SW 1271 (cell line): ENCODE results near the gene FGF8.
"Not testable (repeated sequence)": the region's sequence is repeated elsewhere in the genome, so short reads cannot be mapped to it uniquely, and the experiment has no call there.

ENCODE experiments used
- DNase-seq, 2 experiments: peaks; one replicate each; lab custom pipeline; 2025; lab: John Stamatoyannopoulos, UW

The FGF8 gene

DNA sequence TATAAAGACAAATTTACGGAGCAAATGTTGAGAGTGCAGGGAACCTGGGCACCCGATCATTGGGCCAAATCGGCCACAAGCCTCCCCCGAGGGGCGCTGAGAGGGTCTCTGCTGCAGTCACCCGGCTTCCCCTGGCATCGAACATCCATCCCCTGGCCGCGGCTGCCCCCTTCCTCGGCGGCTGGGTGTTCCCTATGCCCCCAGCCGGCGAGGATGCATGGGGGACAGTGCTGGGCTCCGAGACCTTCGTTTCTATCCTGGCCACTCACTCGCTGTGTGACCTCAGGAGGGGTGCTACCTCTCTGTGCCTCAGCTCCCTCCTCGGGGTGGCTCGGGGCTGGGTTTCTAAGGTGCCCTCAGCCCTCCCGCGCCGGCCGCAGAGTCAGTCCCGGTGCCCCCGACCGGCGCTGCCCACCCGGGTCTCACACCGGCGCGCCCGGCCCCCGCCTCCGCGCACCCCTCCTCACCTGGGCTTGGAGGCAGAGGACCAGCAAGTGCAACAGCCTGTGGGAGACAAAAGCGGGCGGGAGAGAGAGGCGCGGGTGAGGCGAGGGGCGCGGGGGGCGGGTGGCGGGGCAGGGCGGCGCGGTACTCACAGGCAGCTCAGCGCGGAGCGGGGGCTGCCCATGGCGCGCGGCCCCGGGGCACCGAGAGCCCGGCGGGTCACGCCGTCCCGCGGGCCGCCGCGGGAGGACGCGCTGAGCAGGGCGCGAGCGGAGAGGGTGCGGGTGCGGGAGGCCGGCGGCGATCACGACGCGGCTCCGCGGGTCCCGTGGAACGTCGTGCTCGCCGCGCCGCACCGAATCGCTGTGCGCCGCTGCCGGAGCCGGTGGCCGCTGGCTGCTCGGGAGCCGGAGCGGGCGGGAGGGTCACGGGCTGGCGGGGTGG, at the start of gene FGF8:
TSS of gene FGF8 (minus strand) at position 842 of the 888 bp plus-strand sequence. CDS start at position 628, 214 bp downstream.
- no peak for DNase-seq

DNA sequence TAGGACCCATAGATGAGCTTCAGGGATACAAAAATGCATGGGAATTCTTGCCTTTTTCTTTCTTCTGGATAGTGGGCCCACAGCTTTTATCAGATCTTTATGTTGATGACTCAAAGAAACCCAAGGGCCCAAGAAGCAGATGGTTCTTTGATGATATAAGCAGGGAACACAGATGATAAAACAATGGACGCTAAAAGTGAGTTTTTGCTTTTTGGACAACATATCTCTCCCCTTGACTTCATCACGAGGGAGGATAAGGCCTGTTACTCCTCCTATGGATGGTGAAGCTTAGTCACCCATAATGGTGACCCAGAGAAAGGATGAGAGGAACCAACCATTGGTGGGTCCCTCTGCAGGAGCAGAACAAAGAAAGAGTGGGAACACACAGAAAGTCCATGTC, 48.8 kb upstream of the FGF8 start:
- no peak for DNase-seq

DNA sequence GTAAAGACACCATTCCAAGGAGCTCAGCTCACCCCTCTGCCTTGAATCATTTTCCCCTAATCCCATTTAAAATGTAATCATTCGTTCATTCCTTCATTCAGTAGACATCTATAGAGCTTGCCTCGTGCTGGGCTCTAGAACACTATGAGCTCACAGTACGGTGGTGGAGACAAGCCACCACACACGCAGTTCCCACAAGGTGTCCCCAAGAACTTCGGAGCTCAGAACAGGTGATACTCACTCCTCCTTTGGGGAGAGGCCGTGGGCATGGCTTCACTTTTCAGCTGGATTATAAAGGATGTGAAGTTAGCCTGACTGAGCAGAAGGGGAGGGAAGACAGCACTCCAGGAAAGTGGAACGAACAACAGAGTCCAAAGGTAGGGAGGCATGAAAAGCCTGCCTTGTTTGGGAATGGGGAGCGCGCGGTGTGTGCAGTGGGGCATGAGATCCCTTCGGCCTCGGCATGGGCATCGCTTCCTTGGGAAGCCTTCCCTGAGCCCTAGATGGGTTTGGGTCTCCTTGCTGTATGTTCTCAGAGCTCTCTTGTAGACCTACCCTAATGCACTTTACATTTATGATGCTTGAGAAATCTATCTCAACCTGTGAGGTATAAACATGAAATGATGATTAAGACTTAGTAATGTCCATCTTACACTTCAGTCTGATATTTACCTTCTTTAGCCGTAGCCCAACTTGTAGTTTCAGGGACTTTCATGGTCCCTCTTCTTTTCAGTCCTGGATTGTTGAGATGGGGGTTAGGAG, 43.1 kb upstream of the FGF8 start:
- DNase-seq: no peak

GRCh38 chr10:101818119-101818871, 42.4 kb upstream of the FGF8 start, which contains the start of gene OGA:
TSS of gene OGA (minus strand) at chr10:101818444. CDS start at chr10:101818022, 422 bp downstream.
- peak; percentile 93 to 98 for DNase-seq

GRCh38 chr10:101817337-101818118, 41.6 kb upstream of the FGF8 start:
- DNase-seq: peak; percentile 54 to 82

GRCh38 chr10:101816913-101817336, 41.0 kb upstream of the FGF8 start:
- no peak for DNase-seq

DNA sequence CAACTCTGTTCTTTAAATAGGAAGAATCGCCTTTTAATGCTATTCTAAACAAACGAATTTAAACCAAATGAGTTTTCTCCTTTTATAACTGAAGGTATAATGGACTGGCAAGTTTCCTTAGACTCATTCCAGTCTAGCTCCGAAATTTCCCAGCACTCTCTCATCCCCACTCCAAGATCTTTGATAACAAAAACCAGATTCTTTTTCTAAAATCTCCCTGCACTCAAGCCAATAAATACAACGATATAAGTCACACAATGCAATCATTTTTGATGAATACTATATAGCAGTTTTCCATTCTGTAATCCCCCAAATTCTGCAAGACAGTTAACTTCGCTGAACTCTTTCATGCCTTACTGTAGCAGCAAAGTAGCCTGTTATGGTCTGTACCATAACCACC, 40.5 kb upstream of the FGF8 start:
- no peak for DNase-seq

DNA sequence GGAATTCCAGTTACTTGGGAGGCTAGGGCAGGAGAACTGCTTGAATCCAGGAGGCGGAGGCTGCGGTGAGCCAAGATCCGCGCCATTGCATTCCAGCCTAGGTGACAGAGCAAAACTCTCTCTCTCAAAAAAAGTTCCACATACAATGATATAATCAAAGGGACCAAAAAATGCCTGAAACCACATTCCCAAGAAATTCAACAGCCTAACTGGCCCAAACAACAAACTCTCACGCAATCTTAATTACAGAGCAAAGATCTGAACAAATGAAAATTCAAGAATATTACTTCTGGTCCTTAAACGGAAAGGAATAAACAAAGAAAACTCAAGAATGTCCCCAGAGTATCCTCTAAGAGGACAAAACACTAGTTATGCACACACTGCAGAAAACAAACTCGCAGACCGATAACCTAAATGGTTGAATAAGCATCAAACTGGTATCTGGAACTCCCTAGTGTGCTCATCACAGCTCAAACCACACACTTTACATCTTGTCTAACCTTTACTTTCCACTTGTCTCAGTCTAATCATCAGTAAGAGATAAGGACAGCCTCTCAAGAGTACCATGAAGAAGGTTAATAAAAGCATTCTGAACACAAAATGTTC, 38.7 kb upstream of the FGF8 start:
- no peak for DNase-seq

DNA sequence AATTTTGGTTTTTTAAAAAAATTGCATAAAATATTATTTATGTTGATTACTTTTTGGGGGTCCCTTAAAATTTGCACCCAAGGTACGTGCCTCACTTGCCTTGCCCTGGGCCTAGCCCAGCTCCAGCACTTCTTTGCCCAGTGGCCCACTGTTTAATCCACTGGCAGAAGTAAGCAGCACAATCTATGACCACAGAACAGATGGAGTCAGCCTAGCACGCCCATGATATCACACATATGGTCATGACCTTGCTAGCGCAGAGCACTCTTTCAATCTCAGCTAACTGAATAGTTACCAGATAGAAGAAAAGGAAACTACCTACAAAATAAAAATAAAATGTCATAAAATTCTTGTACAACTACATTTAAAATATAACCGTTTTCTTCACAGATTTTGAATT, 36.7 kb upstream of the FGF8 start:
- no peak for DNase-seq

GRCh38 chr10:101807158-101807557, 31.2 kb upstream of the FGF8 start:
- DNase-seq: no peak

- no peak for DNase-seq
Measured at GRCh38 chr10:101803511-101803910, 27.6 kb upstream of the FGF8 start.

DNA sequence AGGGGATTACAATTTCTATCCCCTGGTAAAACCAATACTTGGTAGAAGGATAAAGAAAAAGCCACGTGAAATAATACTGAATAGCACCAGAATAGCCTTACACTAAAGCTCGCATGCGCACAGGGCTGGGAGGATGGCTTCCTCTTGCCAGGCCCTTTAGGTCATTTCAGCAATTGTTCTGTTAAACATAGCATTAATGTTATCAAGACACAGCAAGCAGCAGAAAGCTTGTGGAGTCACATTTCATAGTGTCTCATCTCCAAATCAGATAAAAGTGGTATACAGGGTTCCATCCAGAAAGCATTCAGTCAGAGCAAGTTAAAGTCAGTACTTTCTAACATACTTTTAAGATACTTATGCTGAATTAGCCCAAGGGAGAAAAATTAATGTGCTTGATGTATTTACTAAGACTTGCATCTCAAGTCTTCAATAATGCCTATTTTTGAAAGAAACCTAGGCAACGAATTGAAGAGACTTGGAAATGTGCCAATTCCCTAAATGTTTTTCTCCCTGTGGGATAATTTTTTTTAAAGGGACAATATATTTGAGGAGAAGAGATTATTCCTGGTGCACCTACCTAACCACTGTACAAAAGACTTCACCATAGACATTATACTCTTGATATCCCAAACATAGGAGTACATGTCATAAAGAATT, 21.6 kb upstream of the FGF8 start:
- DNase-seq: no peak

GRCh38 chr10:101793526-101793925, 17.6 kb upstream of the FGF8 start:
- DNase-seq: no peak

- DNase-seq: no peak
Measured at GRCh38 chr10:101789686-101790085, 13.8 kb upstream of the FGF8 start.

DNA sequence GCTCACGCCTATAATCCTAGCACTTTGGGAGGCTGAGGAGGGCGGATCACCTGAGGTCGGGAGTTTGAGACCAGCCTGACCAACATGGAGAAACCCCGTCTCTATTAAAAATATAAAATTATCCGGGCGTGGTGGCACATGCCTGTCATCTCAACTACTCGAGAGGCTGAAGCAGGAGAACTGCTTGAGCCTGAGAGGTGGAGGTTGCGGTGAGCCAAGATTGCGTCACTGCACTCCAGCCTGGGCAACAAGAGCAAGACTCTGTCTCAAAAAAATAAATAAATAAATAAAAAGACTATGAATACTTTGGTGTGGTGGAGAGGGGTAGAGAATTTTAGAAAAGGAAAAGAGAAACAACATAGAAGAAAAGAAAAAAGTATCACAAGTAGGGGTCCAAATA, 13.3 kb upstream of the FGF8 start:
- not testable (repeated sequence) for DNase-seq

GRCh38 chr10:101785801-101786200, 9.9 kb upstream of the FGF8 start:
- DNase-seq: no peak

DNA sequence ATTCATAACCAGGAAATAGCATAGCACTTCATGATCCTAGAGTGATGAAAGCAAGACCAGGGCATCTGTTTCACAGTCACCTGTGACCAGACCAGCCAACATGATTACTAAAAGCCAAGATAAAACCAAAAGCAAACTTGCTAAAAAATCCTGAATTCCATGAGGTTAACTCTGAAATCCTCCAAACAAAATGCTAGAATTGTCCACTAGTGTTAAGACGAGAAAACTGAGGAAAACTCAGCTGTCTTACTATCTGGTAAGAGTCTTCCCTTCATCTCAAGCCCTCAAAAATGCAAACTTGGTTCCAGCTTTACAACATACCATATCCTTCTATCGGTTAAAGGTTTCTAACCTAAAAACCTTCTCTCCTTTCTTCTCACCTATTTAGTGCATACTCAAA, 8.6 kb upstream of the FGF8 start:
- DNase-seq: no peak

- no peak for DNase-seq
Measured at GRCh38 chr10:101783736-101784118, 7.8 kb upstream of the FGF8 start.

DNA sequence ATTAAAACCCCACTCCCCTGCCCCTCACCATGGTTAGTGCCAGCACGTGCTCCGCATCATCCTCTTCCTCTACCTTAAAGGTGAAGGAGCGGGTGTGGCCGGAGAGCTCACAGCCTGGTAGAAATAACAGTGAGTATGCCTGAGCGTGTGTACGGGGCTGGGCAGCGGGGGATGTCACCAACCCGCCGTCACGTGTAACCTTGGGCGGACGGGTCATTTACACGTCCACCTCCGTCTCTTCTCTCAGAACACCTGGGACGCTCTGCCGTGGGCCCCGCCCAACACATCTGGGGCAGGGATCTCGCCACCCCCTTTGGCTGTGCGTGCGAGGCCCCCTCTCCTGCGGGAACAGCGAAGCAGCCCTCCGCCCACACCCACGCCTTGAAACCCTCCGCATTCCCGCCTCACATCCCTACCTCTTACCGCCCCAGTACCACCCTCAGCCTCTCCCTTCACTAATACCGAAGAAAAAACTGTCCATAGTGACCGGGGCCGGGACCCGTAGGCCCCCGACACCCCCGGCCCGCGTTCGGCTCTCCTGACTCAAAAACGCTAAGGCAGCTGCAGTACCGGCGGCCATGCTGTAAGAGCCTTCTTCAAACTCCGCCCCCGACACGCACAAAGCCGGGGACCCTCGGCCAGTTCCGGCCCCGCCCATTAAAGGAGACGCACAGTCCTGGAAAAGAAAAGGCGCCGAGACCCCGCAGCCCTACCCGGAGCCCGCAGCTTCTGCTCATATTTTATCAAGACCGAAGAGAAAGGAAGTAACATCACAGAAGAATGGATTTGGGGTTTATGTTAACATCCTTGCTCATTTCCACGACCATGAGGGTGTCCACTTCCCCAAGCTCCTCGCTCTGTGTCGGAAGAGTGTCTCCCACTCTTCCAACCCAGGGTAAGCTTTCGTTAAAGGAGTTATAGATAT, 7.2 kb upstream of the FGF8 start, which contains the start of gene NPM3:
TSS of gene NPM3 (minus strand) at position 636 of the 925 bp plus-strand sequence. CDS start at position 580, 56 bp downstream.
- DNase-seq: peak; percentile 38 to 74
